Esophagus (tissue), 2 donors: Measurements from ENCODE around the gene NTSR1. TPM values are rescaled to one million over a fixed set of nuclear protein-coding genes. Genes with fewer than 3 reads are reported as not detected.

ENCODE experiments used
- H3K27ac ChIP-seq, 2 donors: one replicate each; pipeline ENCODE4 v1.5.1; 2013; ENCODE audit warnings: low read depth in 2 of 2, mild to moderate bottlenecking in 2 of 2, inconsistent platforms in 1 of 2, low read length in 1 of 2, moderate library complexity in 1 of 2
- H3K27me3 ChIP-seq, 2 donors: one replicate each; pipeline ENCODE4 v1.6.1; 2013; ENCODE audit warnings: low read length in 2 of 2, control low read depth in 1 of 2, mild to moderate bottlenecking in 1 of 2; ENCODE audit not compliant: insufficient read depth in 2 of 2, control insufficient read depth in 1 of 2
- H3K36me3 ChIP-seq, 2 donors: one replicate each; pipeline ENCODE4 v1.6.1; 2013; ENCODE audit warnings: low read length in 1 of 2; ENCODE audit not compliant: control insufficient read depth in 2 of 2, insufficient read depth in 2 of 2
- H3K4me1 ChIP-seq, 2 donors: one replicate each; pipeline ENCODE4 v1.6.1; 2013; ENCODE audit warnings: low read length in 1 of 2; ENCODE audit not compliant: control insufficient read depth in 2 of 2, insufficient read depth in 2 of 2
- H3K4me3 ChIP-seq, 2 donors: one replicate each; pipeline ENCODE4 v1.5.1; 2013; ENCODE audit warnings: low read length in 2 of 2, mild to moderate bottlenecking in 2 of 2, low read depth in 1 of 2, moderate library complexity in 1 of 2
- H3K9me3 ChIP-seq, 2 donors: one replicate each; pipeline ENCODE4 v1.6.1; 2013; ENCODE audit warnings: mild to moderate bottlenecking in 2 of 2, low read depth in 1 of 2, low read length in 1 of 2, moderate library complexity in 1 of 2; ENCODE audit not compliant: control insufficient read depth in 2 of 2, insufficient read depth in 1 of 2
- WGBS, 2 donors: extraction: QIAGEN DNeasy Blood & Tissue Kit; methylation state at CpG; one replicate each; pipeline ENCODE4 v1.1.7; 2013; 5-methylcytosine and 5-hydroxymethylcytosine counted together
- polyA plus RNA-seq, 2 donors: library from polyadenylated mRNA; stranded (reverse); fragments of 200-250 nt; gene quantifications; one replicate each; pipeline ENCODE4 v1.2.3, GENCODE V29; 2013
- donor health status: healthy with polysubstance abuse.
- donor health status: Bipolar disorder and iron deficiency.

Gene NTSR1
- polyA plus RNA-seq, 2 donors = 0.02 TPM

- peaks cover 0 to 14% of the 10 kb centered on the region in 2 donors for H3K4me1 ChIP-seq
- H3K9me3 ChIP-seq = no peaks in the 10 kb centered on the region
- WGBS, 2 donors = 64 to 72% methylated on average over 16 of the region's 16 CpGs
- H3K36me3 ChIP-seq = no peaks in the 10 kb centered on the region
- H3K4me3 ChIP-seq = no peak overlapping the region
- peaks cover 0 to 3% of the 10 kb centered on the region in 2 donors for H3K27me3 ChIP-seq
- no peak overlapping the region for H3K27ac ChIP-seq
These were observed 3.0 kb upstream of the NTSR1 start for GRCh38 chr20:62705627-62706026.

- peaks cover 0 to 14% of the 10 kb centered on the region in 2 donors for H3K4me1 ChIP-seq
- no peaks in the 10 kb centered on the region for H3K36me3 ChIP-seq
- H3K4me3 ChIP-seq = no peak overlapping the region
- H3K27me3 ChIP-seq = peaks cover 3% of the 10 kb centered on the region in 2 donors
- no peaks in the 10 kb centered on the region for H3K9me3 ChIP-seq
- WGBS, 2 donors = 83 to 87% methylated on average over 12 of the region's 12 CpGs
- H3K27ac ChIP-seq = no peak overlapping the region
These were observed 2.3 kb upstream of the NTSR1 start for GRCh38 chr20:62706344-62706743.

- no peak overlapping the region for H3K27ac ChIP-seq
- H3K27me3 ChIP-seq = peaks cover 3% of the 10 kb centered on the region in 2 donors
- no peaks in the 10 kb centered on the region for H3K36me3 ChIP-seq
- no peak overlapping the region for H3K4me3 ChIP-seq
- H3K9me3 ChIP-seq = peaks cover 0 to 1% of the 10 kb centered on the region in 2 donors
- peaks cover 0 to 17% of the 10 kb centered on the region in 2 donors for H3K4me1 ChIP-seq
- WGBS, 2 donors = 78 to 85% methylated on average over 12 of the region's 12 CpGs
These were observed 1.8 kb upstream of the NTSR1 start for GRCh38 chr20:62706857-62707256.

DNA sequence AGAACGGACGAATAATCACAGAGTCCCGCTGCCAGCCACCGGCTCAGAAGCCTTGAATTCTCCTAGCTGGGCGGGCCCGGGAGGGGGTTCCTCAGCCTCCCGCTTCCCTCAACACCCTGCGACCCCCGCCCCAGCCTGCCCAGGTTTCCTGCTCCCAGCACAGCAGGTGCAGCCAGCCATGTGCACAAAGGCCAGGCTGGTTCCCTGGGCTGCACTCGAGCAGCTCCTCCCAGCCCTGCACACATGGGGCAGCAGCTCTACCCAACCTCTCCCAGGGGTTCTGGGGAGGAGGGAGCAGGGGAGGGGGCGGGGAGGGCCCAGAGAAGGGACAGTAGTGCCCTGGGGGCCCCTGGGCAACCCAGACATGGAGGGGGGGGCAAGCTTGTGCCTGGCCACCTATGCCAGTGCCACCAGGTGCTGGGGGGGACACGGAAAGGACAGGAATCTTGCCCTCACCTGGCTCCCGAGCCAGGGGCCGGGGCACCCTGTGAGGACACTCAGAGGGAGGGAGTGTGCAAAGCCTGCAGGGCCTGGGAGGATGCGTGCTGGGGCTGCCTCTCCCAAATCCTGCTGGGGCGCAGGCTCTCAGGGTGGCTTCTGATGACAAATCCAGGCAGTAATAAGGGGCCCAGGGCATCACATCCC lies 1.2 kb upstream of the NTSR1 start:
- H3K9me3 ChIP-seq = peaks cover 0 to 1% of the 10 kb centered on the region in 2 donors
- H3K4me1 ChIP-seq = peaks cover 0 to 17% of the 10 kb centered on the region in 2 donors
- WGBS, 2 donors = 46 to 65% methylated on average over 16 of the region's 16 CpGs
- H3K36me3 ChIP-seq = no peaks in the 10 kb centered on the region
- peaks cover 3% of the 10 kb centered on the region in 2 donors for H3K27me3 ChIP-seq
- no peak overlapping the region for H3K4me3 ChIP-seq
- no peak overlapping the region for H3K27ac ChIP-seq

DNA sequence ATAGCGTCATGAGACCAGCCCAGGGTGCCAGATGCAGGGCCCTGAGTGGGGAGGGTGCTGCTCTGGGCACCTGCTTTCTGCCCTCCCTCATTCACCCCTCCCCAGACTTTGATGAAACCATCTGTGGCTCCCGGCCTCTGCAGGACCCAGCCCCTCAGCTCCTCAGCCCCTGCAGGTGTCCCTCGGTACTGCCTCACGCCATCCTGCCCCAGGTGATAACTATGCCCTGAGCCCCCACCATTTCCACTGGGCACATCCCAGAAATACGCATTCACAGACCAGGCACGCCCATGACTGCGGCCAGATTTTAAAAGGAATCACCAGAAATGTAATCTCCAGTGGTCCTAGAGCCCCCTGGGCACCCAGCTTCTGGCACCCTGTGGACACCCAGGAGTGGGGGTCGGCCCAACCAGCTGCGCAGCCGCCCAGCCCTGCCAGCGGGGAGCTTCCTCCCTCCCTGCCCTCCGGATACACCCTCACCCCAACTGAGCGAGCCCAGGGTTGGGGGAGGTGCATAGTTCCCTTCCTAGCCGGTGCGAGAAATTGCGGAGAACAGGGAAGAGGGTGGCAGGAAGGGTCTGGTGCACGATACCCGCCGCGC lies 615 bp upstream of the NTSR1 start:
- Histone ChIP-seq H3K27ac (no peak overlapping the region), H3K27me3 (peaks cover 3% of the 10 kb centered on the region in 2 donors), H3K4me3 (no peak overlapping the region), H3K36me3 (no peaks in the 10 kb centered on the region), H3K9me3 (peaks cover 0 to 1% of the 10 kb centered on the region in 2 donors), H3K4me1 (peaks cover 0 to 16% of the 10 kb centered on the region in 2 donors)
- 4% methylated on average over 19 to 20 of the region's 20 CpGs for WGBS, 2 donors

DNA sequence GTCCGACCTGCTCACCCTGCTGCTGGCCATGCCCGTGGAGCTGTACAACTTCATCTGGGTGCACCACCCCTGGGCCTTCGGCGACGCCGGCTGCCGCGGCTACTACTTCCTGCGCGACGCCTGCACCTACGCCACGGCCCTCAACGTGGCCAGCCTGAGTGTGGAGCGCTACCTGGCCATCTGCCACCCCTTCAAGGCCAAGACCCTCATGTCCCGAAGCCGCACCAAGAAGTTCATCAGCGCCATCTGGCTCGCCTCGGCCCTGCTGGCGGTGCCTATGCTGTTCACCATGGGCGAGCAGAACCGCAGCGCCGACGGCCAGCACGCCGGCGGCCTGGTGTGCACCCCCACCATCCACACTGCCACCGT lies 885 bp downstream of the NTSR1 start:
- H3K9me3 ChIP-seq = peaks cover 0 to 1% of the 10 kb centered on the region in 2 donors
- H3K27ac ChIP-seq = no peak overlapping the region
- H3K4me3 ChIP-seq = no peak overlapping the region
- H3K4me1 ChIP-seq = peaks cover 0 to 6% of the 10 kb centered on the region in 2 donors
- H3K36me3 ChIP-seq = no peaks in the 10 kb centered on the region
- 76 to 77% methylated on average over 29 to 30 of the region's 30 CpGs for WGBS, 2 donors
- H3K27me3 ChIP-seq = peaks cover 3% of the 10 kb centered on the region in 2 donors

- H3K4me1 ChIP-seq = peaks cover 0 to 6% of the 10 kb centered on the region in 2 donors
- WGBS, 2 donors = 70 to 80% methylated on average over 20 of the region's 20 CpGs
- no peak overlapping the region for H3K4me3 ChIP-seq
- H3K27ac ChIP-seq = no peak overlapping the region
- H3K9me3 ChIP-seq = peaks cover 0 to 1% of the 10 kb centered on the region in 2 donors
- H3K27me3 ChIP-seq = peaks cover 3% of the 10 kb centered on the region in 2 donors
- H3K36me3 ChIP-seq = no peaks in the 10 kb centered on the region
These were observed 1.7 kb downstream of the NTSR1 start for GRCh38 chr20:62710221-62710885.

DNA sequence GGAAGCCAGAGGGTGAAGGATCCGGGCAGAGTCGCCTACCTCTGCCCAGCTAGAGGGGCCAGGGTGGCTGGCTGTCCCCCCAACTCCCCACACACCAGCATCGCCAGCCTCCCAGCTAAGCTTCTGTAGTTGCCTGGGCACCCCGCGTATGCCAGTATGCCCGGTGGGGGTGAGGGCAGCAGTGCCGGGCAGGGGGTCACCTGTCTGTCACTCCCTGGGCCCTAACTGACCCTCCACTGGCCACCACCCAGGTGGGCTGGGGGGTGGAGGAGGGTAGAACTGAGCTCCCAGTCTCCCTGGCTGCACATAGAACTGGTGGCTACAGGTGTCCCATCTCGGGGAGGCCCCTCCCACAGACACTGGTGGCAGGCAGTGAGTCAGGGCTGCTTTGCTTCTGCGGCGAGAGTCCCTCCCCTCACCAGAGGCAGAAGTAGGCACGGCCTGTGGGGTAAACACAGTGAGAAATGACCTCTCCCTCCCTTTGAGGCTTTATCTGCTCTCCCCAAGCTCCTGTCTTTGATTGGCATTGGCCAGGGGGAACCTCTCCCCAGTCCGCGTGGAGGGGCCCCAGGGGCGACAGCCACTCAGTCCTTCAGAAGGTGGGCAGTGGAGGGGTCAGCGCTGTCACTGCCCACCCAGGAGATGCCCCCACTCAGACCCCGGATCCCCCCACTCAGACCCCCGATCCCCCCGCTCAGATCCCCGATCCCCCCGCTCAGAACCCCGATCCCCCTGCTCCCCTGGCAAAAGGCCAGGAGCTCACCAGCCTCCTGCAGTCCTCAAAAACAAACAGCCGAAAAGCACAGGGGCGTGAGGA lies 2.5 kb downstream of the NTSR1 start:
- Histone ChIP-seq H3K36me3 (no peaks in the 10 kb centered on the region), H3K4me1 (peaks cover 0 to 3% of the 10 kb centered on the region in 2 donors), H3K4me3 (no peak overlapping the region), H3K27ac (no peak overlapping the region), H3K27me3 (peaks cover 3% of the 10 kb centered on the region in 2 donors), H3K9me3 (peaks cover 0 to 1% of the 10 kb centered on the region in 2 donors)
- 48% methylated on average over 21 to 23 of the region's 23 CpGs for WGBS, 2 donors

GRCh38 chr20:62711703-62712101 lies 3.1 kb downstream of the NTSR1 start:
- Histone ChIP-seq H3K27ac (no peak overlapping the region), H3K4me1 (peaks cover 0 to 3% of the 10 kb centered on the region in 2 donors), H3K9me3 (peaks cover 0 to 1% of the 10 kb centered on the region in 2 donors), H3K27me3 (peaks cover 3% of the 10 kb centered on the region in 2 donors), H3K4me3 (no peak overlapping the region), H3K36me3 (no peaks in the 10 kb centered on the region)
- 44 to 49% methylated on average over 22 to 23 of the region's 23 CpGs for WGBS, 2 donors
